Lower lobe of right lung (tissue), 2 donors: Measurements from ENCODE around the gene LBX2. TPM values are rescaled to one million over a fixed set of nuclear protein-coding genes. Genes with fewer than 3 reads are reported as not detected.

Source experiments
- ATAC-seq, 2 donors: fragments of 200-7000 bp; cut with Tn5 transposase; one replicate each; pipeline ENCODE4 v1.9.1; 2020 to 2022; ENCODE audit warnings: mild to moderate bottlenecking in 2 of 2, moderate library complexity in 2 of 2
- DNase-seq: peaks from one replicate; pipeline ENCODE4 v3.0.0-alpha.2; 2020
- H3K27ac ChIP-seq: fragments of 200-600 bp; one replicate; pipeline ENCODE4 v1.8.0; 2022
- H3K27me3 ChIP-seq: fragments of 200-600 bp; one replicate; pipeline ENCODE4 v1.8.0; 2022; ENCODE audit warnings: low read depth
- H3K36me3 ChIP-seq: fragments of 200-600 bp; one replicate; pipeline ENCODE4 v1.8.0; 2022; ENCODE audit warnings: mild to moderate bottlenecking
- H3K4me1 ChIP-seq: fragments of 200-600 bp; one replicate; pipeline ENCODE4 v1.8.0; 2022
- H3K4me3 ChIP-seq: fragments of 200-600 bp; one replicate; pipeline ENCODE4 v1.8.0; 2022; ENCODE audit warnings: mild to moderate bottlenecking
- H3K9me3 ChIP-seq: fragments of 200-600 bp; one replicate; pipeline ENCODE4 v1.8.0; 2022
- CTCF ChIP-seq: fragments of 200-600 bp; IDR thresholded peaks from one replicate; pipeline ENCODE4 v1.8.0; 2022; ENCODE audit warnings: antibody characterized with exemption, mild to moderate bottlenecking
- intact Hi-C: fragments of 100-400 bp; cut with DNase I; formaldehyde crosslinking; loops from one replicate; pipeline ENCODE4 v1.11.0; 2022
- total RNA-seq: library from RNA; stranded (reverse); fragmentation: NEBNext Ultra II Directional; extraction: Animal tissue kit (Norgen Biotek cat#: 25700); gene quantifications from one replicate; pipeline ENCODE4 v1.2.1, GENCODE V29; 2021
- donor health status: DM: no; HTN: yes; CAD: no; lungs with severe emphysema.

The LBX2 gene
- total RNA-seq, 1 donor from 2014 or later: 1.5 TPM

- ATAC-seq (peak in 1 of 2 donors; percentile 6), DNase-seq (no peak)
- H3K4me3 ChIP-seq: no peak overlapping the region
- no peaks in the 10 kb centered on the region for H3K36me3 ChIP-seq
- H3K27me3 ChIP-seq: no peaks in the 10 kb centered on the region
- peak overlapping the region; percentile 39 for H3K27ac ChIP-seq
- TF ChIP-seq CTCF: no peak
- intact Hi-C loops: no loop called here
- no peaks in the 10 kb centered on the region for H3K4me1 ChIP-seq
- no peaks in the 10 kb centered on the region for H3K9me3 ChIP-seq
Measured at GRCh38 chr2:74540291-74540690, 40.9 kb upstream of the LBX2 start.

- Histone ChIP-seq H3K4me3 (no peak overlapping the region), H3K36me3 (no peaks in the 10 kb centered on the region), H3K9me3 (no peaks in the 10 kb centered on the region), H3K4me1 (no peaks in the 10 kb centered on the region), H3K27me3 (no peaks in the 10 kb centered on the region), H3K27ac (no peak overlapping the region)
- intact Hi-C loops: no loop called here
- DNase-seq: no peak
- no peak for ATAC-seq
- TF ChIP-seq CTCF: no peak
Measured at GRCh38 chr2:74538881-74539339, 39.5 kb upstream of the LBX2 start.

GRCh38 chr2:74537140-74537539 is 37.7 kb upstream of the LBX2 start:
- Histone ChIP-seq H3K4me3 (no peak overlapping the region), H3K36me3 (peaks cover 16% of the 10 kb centered on the region), H3K27ac (no peak overlapping the region), H3K4me1 (peaks cover under 1% of the 10 kb centered on the region), H3K9me3 (no peaks in the 10 kb centered on the region), H3K27me3 (no peaks in the 10 kb centered on the region)
- TF ChIP-seq CTCF: no peak
- DNase-seq: no peak
- ATAC-seq: no peak
- intact Hi-C loops: no loop called here

GRCh38 chr2:74536166-74536950 is 37.0 kb upstream of the LBX2 start:
- ATAC-seq: no peak
- Histone ChIP-seq H3K4me1 (peaks cover 8% of the 10 kb centered on the region), H3K9me3 (no peaks in the 10 kb centered on the region), H3K36me3 (peaks cover 24% of the 10 kb centered on the region), H3K27ac (no peak overlapping the region), H3K4me3 (no peak overlapping the region), H3K27me3 (no peaks in the 10 kb centered on the region)
- no peak for DNase-seq
- intact Hi-C loops: no loop called here
- TF ChIP-seq CTCF: no peak

- Histone ChIP-seq H3K4me3 (no peak overlapping the region), H3K4me1 (peaks cover 17% of the 10 kb centered on the region), H3K27me3 (no peaks in the 10 kb centered on the region), H3K9me3 (no peaks in the 10 kb centered on the region), H3K36me3 (peaks cover 24% of the 10 kb centered on the region), H3K27ac (no peak overlapping the region)
- ATAC-seq (no peak), DNase-seq (no peak)
- no peak for TF ChIP-seq CTCF
- intact Hi-C loops: no loop called here
Measured at GRCh38 chr2:74535440-74535965, 36.1 kb upstream of the LBX2 start.
